ENCODE measurements around the gene ZEB1. TPM values are rescaled to one million over a fixed set of nuclear protein-coding genes. Genes with fewer than 3 reads are reported as not detected.
A peak's percentile ranks its signal among the peaks of the same experiment; 100 is the strongest.

Gene ZEB1
- total and polyA plus RNA-seq, 2 experiments from 2014 or later = 19.1 to 37.3 TPM

DNA sequence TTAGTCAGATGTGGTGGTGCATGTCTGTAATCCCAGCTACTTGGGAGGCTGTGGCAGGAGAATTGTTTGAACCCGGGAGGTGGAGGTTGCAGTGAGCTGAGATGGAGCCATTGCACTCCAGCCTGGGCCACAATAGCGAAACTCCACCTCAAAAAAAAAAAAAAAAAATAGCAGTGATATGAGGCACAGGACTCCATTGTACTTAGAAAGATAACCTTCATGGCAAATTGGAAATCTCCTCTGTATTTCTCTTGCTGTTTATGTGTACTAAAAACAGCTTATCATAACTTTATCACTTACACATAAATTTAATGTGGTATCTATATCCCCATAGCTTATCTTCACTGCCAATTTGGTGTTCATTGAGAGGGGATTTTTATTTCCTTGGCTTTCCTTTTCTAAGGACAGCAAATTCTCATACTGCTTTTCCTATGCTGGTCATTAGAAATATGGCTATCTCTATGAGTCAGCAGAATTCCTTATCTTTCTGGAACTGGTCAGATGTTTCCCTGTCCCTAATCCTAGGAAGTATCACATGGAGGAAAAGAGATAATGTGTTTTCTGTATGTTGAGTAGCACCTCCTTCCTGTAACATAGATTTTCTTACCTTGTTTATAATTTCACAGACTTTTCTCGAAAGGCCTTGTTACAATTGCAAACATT lies 40.6 kb upstream of the ZEB1 start:
- H3K4me1 ChIP-seq (ENCODE audit: low read depth) = peaks cover 3% of the 10 kb centered on the region
- H3K4me3 ChIP-seq = no peak overlapping the region
- peak in 1 of 2 donors; percentile 38 for DNase-seq (ENCODE audit: low read depth in 1 of 2, low spot score in 1 of 2)
- no peaks in the 10 kb centered on the region for H3K36me3 ChIP-seq
- no peaks in the 10 kb centered on the region for H3K9me3 ChIP-seq (ENCODE audit: low read depth)
- TF ChIP-seq, protein P1, sequence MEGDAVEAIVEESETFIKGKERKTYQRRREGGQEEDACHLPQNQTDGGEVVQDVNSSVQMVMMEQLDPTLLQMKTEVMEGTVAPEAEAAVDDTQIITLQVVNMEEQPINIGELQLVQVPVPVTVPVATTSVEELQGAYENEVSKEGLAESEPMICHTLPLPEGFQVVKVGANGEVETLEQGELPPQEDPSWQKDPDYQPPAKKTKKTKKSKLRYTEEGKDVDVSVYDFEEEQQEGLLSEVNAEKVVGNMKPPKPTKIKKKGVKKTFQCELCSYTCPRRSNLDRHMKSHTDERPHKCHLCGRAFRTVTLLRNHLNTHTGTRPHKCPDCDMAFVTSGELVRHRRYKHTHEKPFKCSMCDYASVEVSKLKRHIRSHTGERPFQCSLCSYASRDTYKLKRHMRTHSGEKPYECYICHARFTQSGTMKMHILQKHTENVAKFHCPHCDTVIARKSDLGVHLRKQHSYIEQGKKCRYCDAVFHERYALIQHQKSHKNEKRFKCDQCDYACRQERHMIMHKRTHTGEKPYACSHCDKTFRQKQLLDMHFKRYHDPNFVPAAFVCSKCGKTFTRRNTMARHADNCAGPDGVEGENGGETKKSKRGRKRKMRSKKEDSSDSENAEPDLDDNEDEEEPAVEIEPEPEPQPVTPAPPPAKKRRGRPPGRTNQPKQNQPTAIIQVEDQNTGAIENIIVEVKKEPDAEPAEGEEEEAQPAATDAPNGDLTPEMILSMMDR (IDR thresholded peaks at IDR 0.05; ENCODE audit: low read depth, low read length) = no peak
- no peaks in the 10 kb centered on the region for H3K27me3 ChIP-seq
- no peak overlapping the region for H3K27ac ChIP-seq

DNA sequence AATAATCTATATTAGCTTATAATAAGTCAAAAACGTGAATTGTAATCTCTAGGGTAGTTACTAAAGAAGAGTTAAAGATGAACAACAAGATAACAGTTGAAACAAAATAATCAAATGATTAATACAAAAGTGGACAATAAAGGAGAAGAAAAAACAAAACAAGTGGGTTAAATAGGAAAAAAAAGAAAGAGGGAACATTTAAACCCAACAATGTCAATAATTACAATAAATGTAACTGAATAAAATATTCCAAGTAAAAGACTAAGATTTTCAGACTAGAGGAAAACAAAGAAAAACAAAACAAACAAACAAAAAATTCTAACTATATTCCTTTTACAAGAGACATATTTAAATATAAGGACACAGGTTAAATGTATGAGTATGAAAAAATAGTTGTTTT lies 38.0 kb upstream of the ZEB1 start:
- H3K4me3 ChIP-seq = no peak overlapping the region
- H3K9me3 ChIP-seq (ENCODE audit: low read depth) = no peaks in the 10 kb centered on the region
- DNase-seq (ENCODE audit: low read depth in 1 of 2, low spot score in 1 of 2) = no peak
- H3K36me3 ChIP-seq = no peaks in the 10 kb centered on the region
- no peak overlapping the region for H3K27ac ChIP-seq
- H3K27me3 ChIP-seq = no peaks in the 10 kb centered on the region
- H3K4me1 ChIP-seq (ENCODE audit: low read depth) = peaks cover 3% of the 10 kb centered on the region
- TF ChIP-seq, protein P1 (IDR thresholded peaks at IDR 0.05; ENCODE audit: low read depth, low read length) = no peak

DNA sequence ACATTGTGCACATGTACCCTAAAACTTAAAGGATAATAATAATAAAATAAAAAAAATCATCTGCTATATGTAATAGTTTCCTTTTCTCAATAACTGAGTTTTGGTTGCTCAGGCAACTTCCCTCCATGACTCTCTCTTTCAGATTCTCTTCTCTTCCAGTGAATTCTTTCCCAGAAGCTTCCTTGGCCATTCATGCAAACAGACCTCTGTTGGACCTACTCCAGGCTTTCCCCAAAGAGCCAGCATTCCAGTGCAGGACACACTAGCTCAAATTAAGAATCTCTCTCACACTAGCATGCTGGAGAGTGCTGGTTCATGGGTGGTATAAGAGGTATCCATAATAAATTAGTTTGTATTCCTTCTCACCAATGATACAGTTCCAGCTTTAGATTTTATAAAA lies 31.0 kb upstream of the ZEB1 start:
- TF ChIP-seq, protein P1 (IDR thresholded peaks at IDR 0.05; ENCODE audit: low read depth, low read length) = no peak
- no peak overlapping the region for H3K27ac ChIP-seq
- no peak overlapping the region for H3K4me3 ChIP-seq
- DNase-seq (ENCODE audit: low read depth in 1 of 2, low spot score in 1 of 2) = peak in 1 of 2 donors; percentile 12
- no peaks in the 10 kb centered on the region for H3K4me1 ChIP-seq (ENCODE audit: low read depth)
- H3K27me3 ChIP-seq = no peaks in the 10 kb centered on the region
- no peaks in the 10 kb centered on the region for H3K36me3 ChIP-seq
- H3K9me3 ChIP-seq (ENCODE audit: low read depth) = no peaks in the 10 kb centered on the region

DNA sequence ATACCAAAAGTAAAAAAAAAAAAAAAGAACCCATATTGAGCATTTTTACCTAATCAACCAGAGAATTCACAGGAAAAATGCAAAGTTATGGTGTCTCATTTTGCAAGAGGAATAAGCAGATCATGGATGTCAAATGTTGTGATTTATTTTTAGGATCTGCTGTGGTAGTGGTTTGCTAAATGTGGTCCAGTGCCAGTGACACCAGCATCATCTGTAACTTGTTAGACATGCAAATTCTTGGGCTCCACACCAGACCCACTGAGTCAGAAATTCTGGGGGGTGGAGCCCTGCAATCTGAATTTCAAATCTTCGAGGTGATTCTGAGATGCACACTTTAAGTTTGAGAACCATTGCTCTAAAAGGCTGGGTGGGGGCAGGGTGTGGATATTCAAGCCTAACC lies 30.1 kb upstream of the ZEB1 start:
- no peak overlapping the region for H3K27ac ChIP-seq
- no peaks in the 10 kb centered on the region for H3K9me3 ChIP-seq (ENCODE audit: low read depth)
- H3K36me3 ChIP-seq = no peaks in the 10 kb centered on the region
- H3K4me1 ChIP-seq (ENCODE audit: low read depth) = no peaks in the 10 kb centered on the region
- H3K4me3 ChIP-seq = no peak overlapping the region
- H3K27me3 ChIP-seq = no peaks in the 10 kb centered on the region
- DNase-seq (ENCODE audit: low read depth in 1 of 2, low spot score in 1 of 2) = no peak
- TF ChIP-seq, protein P1 (IDR thresholded peaks at IDR 0.05; ENCODE audit: low read depth, low read length) = no peak

DNA sequence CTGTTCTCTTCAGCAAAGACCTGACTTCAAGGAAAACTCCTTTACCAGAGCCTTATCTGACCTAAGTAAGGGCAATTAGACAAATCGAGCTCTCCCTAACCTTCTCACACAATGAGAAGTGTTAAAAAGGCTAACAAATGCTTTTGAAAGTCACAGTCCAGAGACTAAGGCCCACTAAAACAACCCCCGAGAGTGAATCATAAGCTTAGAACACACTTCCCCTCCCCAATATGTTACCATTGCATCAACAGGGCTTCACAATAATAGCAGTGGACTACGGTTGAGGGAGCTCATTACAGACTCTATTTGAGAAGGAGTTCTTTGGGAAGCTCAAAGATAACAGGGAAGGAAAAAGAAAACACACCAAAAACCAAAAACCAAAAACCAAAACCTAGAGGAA lies 28.6 kb upstream of the ZEB1 start:
- Histone ChIP-seq H3K36me3 (no peaks in the 10 kb centered on the region), H3K4me3 (no peak overlapping the region), H3K4me1 (ENCODE audit: low read depth) (no peaks in the 10 kb centered on the region), H3K9me3 (ENCODE audit: low read depth) (no peaks in the 10 kb centered on the region), H3K27ac (no peak overlapping the region), H3K27me3 (no peaks in the 10 kb centered on the region)
- no peak for DNase-seq (ENCODE audit: low read depth in 1 of 2, low spot score in 1 of 2)
- TF ChIP-seq, protein P1 (IDR thresholded peaks at IDR 0.05; ENCODE audit: low read depth, low read length) = no peak
